Hepatocyte (in vitro differentiated cells): ENCODE results near the gene MAP6. TPM values are rescaled to one million over a fixed set of nuclear protein-coding genes. Genes with fewer than 3 reads are reported as not detected.

ENCODE experiments used
- DNase-seq: peaks from one replicate; pipeline ENCODE4 v3.0.0-alpha.2; 2016; ENCODE audit warnings: low spot score
- H2AFZ ChIP-seq: fragments of 200-600 bp; sonication (generic); 2 replicates; pipeline ENCODE4 v1.6.0; 2016; ENCODE audit warnings: antibody characterized with exemption, mild to moderate bottlenecking
- H3K27ac ChIP-seq: fragments of 200-600 bp; sonication (generic); 2 replicates; pipeline ENCODE4 v1.5.1; 2016; ENCODE audit warnings: mild to moderate bottlenecking
- H3K27me3 ChIP-seq: fragments of 200-600 bp; sonication (generic); 2 replicates; pipeline ENCODE4 v1.6.1; 2016
- H3K36me3 ChIP-seq: fragments of 200-600 bp; sonication (generic); replicated peaks from 2 replicates; pipeline ENCODE4 v1.5.1; 2016; ENCODE audit warnings: low read depth; ENCODE audit not compliant: insufficient read depth
- H3K4me1 ChIP-seq: fragments of 200-600 bp; sonication (generic); 2 replicates; pipeline ENCODE4 v1.5.1; 2016; ENCODE audit warnings: mild to moderate bottlenecking, moderate library complexity; ENCODE audit not compliant: insufficient read depth
- H3K4me2 ChIP-seq: fragments of 200-600 bp; sonication (generic); 2 replicates; pipeline ENCODE4 v1.6.0; 2016
- H3K4me3 ChIP-seq: fragments of 200-600 bp; sonication (generic); 2 replicates; pipeline ENCODE4 v1.5.1; 2016; ENCODE audit warnings: mild to moderate bottlenecking
- H3K79me2 ChIP-seq: fragments of 200-600 bp; sonication (generic); 2 replicates; pipeline ENCODE4 v1.6.0; 2017; ENCODE audit warnings: mild to moderate bottlenecking
- H3K9me2 ChIP-seq: fragments of 200-600 bp; sonication (generic); replicated peaks from 2 replicates; pipeline ENCODE4 v1.6.0; 2017; ENCODE audit warnings: mild to moderate bottlenecking; ENCODE audit not compliant: insufficient read depth
- H3K9me3 ChIP-seq: fragments of 200-600 bp; sonication (generic); 2 replicates; pipeline ENCODE4 v1.5.1; 2016; ENCODE audit warnings: low read depth, mild to moderate bottlenecking
- H4K20me1 ChIP-seq: fragments of 200-600 bp; sonication (generic); 2 replicates; pipeline ENCODE4 v1.6.0; 2016; ENCODE audit warnings: mild to moderate bottlenecking; ENCODE audit not compliant: insufficient read depth, poor library complexity, severe bottlenecking
- CTCF ChIP-seq: fragments of 200-600 bp; sonication (generic); IDR thresholded peaks from 2 replicates; pipeline ENCODE4 v1.5.1; 2016; ENCODE audit warnings: antibody characterized with exemption, mild to moderate bottlenecking; ENCODE audit not compliant: poor library complexity
- EZH2 ChIP-seq: fragments of 200-600 bp; sonication (generic); IDR thresholded peaks from 2 replicates; pipeline ENCODE4 v1.6.1; 2016; ENCODE audit warnings: antibody characterized with exemption, mild to moderate bottlenecking, borderline replicate concordance
- EZH2phosphoT487 ChIP-seq: fragments of 200-600 bp; sonication (generic); IDR thresholded peaks from one replicate; pipeline ENCODE4 v1.6.1; 2018; ENCODE audit warnings: antibody characterized with exemption, mild to moderate bottlenecking, low read depth, moderate library complexity; ENCODE audit not compliant: unreplicated experiment, severe bottlenecking
- WGBS: methylation state at CpG from one replicate; pipeline ENCODE4 v1.1.6; 2016; ENCODE audit warnings: low lambda C conversion rate; ENCODE audit errors: missing lambda C conversion rate; 5-methylcytosine and 5-hydroxymethylcytosine counted together
- polyA plus RNA-seq: library from polyadenylated mRNA; unstranded; fragments of >200 nt; fragmentation: Nextera tagmentation; extraction: Ambion mirVana; gene quantifications from 2 replicates; pipeline ENCODE4 v1.2.1, GENCODE V29; 2016
- total RNA-seq: library from RNA; depleted of rRNA; stranded (reverse); fragments of >200 nt; gene quantifications from 2 replicates; pipeline ENCODE4 v1.2.3, GENCODE V29; 2014

Gene MAP6
- total RNA-seq (2.2 and 3.8 TPM in 2 replicates), polyA plus RNA-seq (4.4 and 6.4 TPM in 2 replicates)

DNA sequence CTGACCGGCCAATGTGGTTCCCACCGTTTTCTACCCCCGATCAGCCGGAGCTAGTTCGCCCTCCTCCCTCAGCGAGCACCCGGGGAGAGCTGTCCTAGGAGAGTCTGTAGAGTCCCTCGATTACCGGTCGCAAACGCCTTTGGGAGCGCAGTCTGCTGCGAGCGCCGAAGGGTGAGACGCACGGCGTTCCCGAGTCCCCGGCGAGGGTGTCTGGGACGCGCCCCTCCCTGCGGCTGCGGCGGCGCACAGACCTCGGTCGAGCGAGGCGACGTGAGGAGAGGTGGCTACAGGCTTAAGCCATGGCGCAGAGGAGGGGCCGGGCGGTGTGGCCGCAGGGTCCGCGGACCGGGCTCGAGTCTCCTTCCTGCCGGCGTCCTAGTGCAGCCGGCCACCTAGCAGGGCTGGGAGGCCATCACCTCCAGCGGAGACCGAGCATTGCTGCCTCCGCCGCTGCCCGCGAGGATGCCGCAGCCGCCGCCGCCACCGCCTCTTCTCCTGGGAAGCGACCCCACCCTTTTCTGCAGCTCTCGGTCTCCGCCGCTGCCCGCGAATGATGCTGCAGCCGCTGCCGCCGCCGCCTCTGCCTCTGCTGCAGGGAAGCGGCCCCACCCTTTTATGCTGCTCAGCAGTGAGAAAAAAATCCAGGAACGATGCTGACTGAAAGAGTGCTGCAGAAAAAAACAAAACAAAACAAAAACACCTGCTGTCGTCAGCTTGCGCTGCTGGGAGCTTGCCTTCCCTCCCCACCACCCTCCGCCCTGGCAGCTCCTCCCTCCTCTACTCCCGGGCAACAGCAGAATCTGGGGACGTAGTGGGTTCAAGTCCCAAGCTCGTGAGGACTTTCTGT, at the start of gene MAP6:
MAP6 (minus strand) TSS at position 588 of the 847 bp plus-strand sequence. CDS start 669 bp downstream, outside the sequence.
- Histone ChIP-seq H4K20me1 (no peaks in the 10 kb centered on the region), H3K4me1 (peaks cover 10% of the 10 kb centered on the region), H3K27ac (no peak within 1 kb of the TSS), H3K27me3 (peaks cover 79% of the 10 kb centered on the region), H3K9me3 (no peaks in the 10 kb centered on the region), H3K4me2 (peak within 1 kb of the TSS; percentile 98), H3K9me2 (no peaks in the 10 kb centered on the region), H3K79me2 (no peaks in the 10 kb centered on the region), H3K4me3 (peak within 1 kb of the TSS; percentile 42), H2AFZ (peak within 1 kb of the TSS; percentile 90), H3K36me3 (no peaks in the 10 kb centered on the region)
- TF ChIP-seq EZH2 (peak; percentile 66), CTCF (no peak)
- WGBS: 5% methylated on average over 61 of the region's 72 CpGs
- DNase-seq: peak; percentile 72

- Histone ChIP-seq H2AFZ (no peak within 1 kb of the TSS), H3K36me3 (no peaks in the 10 kb centered on the region), H3K9me2 (no peaks in the 10 kb centered on the region), H3K27ac (peak within 1 kb of the TSS; percentile 73), H3K79me2 (no peaks in the 10 kb centered on the region), H3K4me1 (peaks cover 17% of the 10 kb centered on the region), H4K20me1 (no peaks in the 10 kb centered on the region), H3K4me2 (no peak within 1 kb of the TSS), H3K4me3 (no peak within 1 kb of the TSS), H3K9me3 (no peaks in the 10 kb centered on the region), H3K27me3 (no peaks in the 10 kb centered on the region)
- 91% methylated on average over 13 of the region's 13 CpGs for WGBS
- DNase-seq: no peak
- TF ChIP-seq EZH2: no peak
- no peak for TF ChIP-seq CTCF
- TF ChIP-seq EZH2phosphoT487: no peak
Measured at GRCh38 chr11:75717608-75718418, 49.0 kb upstream of the MAP6 start, which contains the start of gene MOGAT2. Gene MOGAT2, plus strand, starts transcription at chr11:75717838. Its CDS starts 51 bp downstream, at chr11:75717889.

- Histone ChIP-seq H3K27ac (no peak overlapping the region), H3K9me2 (no peaks in the 10 kb centered on the region), H3K4me1 (peaks cover 9% of the 10 kb centered on the region), H4K20me1 (no peaks in the 10 kb centered on the region), H3K4me3 (no peak overlapping the region), H2AFZ (no peak overlapping the region), H3K36me3 (no peaks in the 10 kb centered on the region), H3K79me2 (no peaks in the 10 kb centered on the region), H3K27me3 (no peaks in the 10 kb centered on the region), H3K4me2 (no peak overlapping the region), H3K9me3 (no peaks in the 10 kb centered on the region)
- 76% methylated on average over 3 of the region's 3 CpGs for WGBS
- TF ChIP-seq EZH2phosphoT487 (no peak), EZH2 (no peak), CTCF (no peak)
- DNase-seq: no peak
Measured at GRCh38 chr11:75716659-75717058, 47.8 kb upstream of the MAP6 start.
